HG03045 (cell line): Measurements from ENCODE around the gene KLHL22.
"Not testable (repeated sequence)": the region's sequence is repeated elsewhere in the genome, so short reads cannot be mapped to it uniquely, and the experiment has no call there.

Experiments
- ATAC-seq: cut with Tn5 transposase; IDR thresholded peaks from one replicate; pipeline ENCODE4 v1.9.1; 2021; ENCODE audit warnings: mild to moderate bottlenecking, moderate library complexity; ENCODE audit not compliant: unreplicated experiment

The KLHL22 gene

GRCh38 chr22:20405291-20405930 lies 90.2 kb downstream of the KLHL22 start:
- ATAC-seq, result no peak

GRCh38 chr22:20404881-20405280 lies 90.7 kb downstream of the KLHL22 start:
- ATAC-seq, result no peak

DNA sequence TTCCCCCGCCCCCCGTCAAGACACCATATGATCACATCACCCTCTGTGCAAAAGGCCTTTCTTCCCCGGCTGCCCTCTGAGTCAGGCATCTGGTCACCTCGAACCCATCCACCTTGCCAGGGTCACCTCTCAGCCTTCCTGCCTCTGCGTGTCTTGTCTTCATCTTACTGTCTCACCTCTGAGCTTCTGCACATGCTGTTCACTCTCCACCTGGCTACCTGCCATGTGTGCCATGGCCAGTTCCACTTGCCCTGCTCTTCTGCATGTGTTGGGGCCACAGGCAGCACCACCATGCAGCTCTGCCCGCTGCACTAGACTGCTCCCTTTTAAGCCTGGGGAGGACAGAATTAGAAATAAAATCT lies 91.8 kb downstream of the KLHL22 start:
- ATAC-seq, result no peak

- no peak for ATAC-seq
Measured at GRCh38 chr22:20402960-20403778, 92.4 kb downstream of the KLHL22 start.

- no peak for ATAC-seq
Measured at GRCh38 chr22:20401376-20402014, 94.1 kb downstream of the KLHL22 start.

- ATAC-seq, result no peak
Measured at GRCh38 chr22:20400606-20401375, 94.8 kb downstream of the KLHL22 start.

DNA sequence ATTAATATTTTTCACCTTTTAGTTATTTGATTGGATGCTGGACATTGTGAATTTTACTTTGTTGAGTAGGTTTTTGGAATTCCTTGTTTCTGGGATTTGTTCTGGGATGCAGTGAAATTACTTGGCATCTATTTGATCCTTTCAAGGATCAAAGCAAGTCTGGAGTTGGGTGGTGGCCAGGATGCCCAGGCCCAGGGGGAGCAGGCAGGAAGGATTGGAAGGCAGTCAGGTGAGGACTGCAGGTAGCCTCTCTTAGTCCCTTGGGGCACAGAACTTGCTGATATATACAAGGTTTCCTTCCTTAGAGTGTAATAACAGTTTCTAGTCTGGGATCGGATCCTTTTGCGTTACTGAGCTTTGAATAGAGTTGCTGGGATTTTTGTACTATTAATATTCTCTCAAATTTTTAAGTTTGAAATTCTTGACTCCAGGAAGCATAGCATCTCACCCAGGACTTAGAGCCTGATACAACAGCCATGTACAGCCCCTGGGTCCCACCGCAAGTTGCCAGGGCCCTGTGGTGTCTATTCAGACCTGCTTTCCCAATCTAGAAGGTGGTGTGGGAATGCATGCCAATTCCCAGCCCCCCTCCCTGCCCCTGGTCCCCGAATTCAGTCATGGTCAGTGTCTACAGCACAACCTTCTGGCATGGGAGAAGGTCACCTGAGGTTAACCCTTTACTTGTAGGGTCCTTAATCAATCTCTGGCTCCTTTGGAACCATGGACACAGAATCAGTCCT lies 95.6 kb downstream of the KLHL22 start:
- ATAC-seq, result no peak

DNA sequence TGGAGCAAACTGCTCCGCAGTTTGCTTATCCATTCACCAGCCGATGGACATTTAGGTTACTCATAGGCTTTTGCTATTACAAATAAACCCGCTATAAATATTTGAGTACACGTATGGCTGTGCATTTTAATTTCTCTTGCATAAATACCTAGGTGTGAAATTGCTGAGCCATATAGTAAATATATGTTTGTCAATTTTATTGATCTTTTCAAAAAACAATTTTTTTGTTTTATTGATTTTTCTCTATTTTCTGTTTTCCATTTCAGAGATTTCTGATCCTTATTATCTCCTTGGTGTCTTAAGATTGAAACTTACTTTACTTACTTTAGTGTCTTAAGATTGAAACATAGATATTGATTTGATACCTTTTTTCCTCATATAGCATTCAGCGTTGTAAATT lies 97.2 kb downstream of the KLHL22 start:
- no peak for ATAC-seq

- ATAC-seq, result no peak
Measured at GRCh38 chr22:20397498-20397897, 98.1 kb downstream of the KLHL22 start.

- no peak for ATAC-seq
Measured at GRCh38 chr22:20396639-20397038, 99.0 kb downstream of the KLHL22 start.

- no peak for ATAC-seq
Measured at GRCh38 chr22:20395907-20396287, 99.7 kb downstream of the KLHL22 start.

GRCh38 chr22:20395181-20395906 lies 100.3 kb downstream of the KLHL22 start:
- no peak for ATAC-seq

- peak; percentile 74 for ATAC-seq
Measured at GRCh38 chr22:20393705-20394476, 101.7 kb downstream of the KLHL22 start, which contains the start of gene ZNF74. Gene ZNF74 (plus strand): TSS chr22:20394151. CDS start chr22:20394629, 478 bp downstream.

GRCh38 chr22:20392983-20393704 lies 102.5 kb downstream of the KLHL22 start:
- no peak for ATAC-seq

DNA sequence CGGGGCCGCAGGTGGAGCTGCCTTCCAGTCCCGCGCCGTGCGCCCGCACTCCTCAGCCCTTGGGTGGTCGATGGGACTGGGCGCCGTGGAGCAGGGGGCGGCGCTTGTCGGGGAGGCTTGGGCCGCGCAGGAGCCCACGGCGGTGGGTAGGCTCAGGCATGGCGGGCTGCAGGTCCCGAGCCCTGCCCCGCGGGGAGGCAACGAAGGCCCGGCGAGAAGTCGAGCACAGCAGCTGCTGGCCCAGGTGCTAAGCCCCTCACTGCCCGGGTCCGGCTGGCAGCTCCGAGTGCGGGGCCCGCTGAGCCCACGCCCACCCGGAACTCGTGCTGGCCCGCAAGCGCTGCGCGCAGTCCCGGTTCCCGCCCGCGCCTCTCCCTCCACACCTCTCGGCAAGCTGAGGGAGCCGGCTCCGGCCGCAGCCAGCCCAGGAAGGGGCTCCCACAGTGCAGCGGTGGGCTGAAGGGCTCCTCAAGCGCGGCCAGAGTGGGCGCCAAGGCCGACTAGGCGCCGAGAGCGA lies 103.2 kb downstream of the KLHL22 start:
- not testable (repeated sequence) for ATAC-seq
